H1 (cell line): ENCODE measurements around the gene NEO1. TPM values are rescaled to one million over a fixed set of nuclear protein-coding genes. Genes with fewer than 3 reads are reported as not detected.

Source experiments
- CTCF ChIA-PET: fragments of 300-600 bp; sonication (Branson Sonifier 250); formaldehyde crosslinking; loops from one replicate; lab custom pipeline; 2021; ENCODE audit not compliant: partially characterized antibody; lab: Charles Lee
- POLR2A ChIA-PET: fragments of 300-600 bp; sonication (Branson Sonifier 250); formaldehyde crosslinking; loops from one replicate; lab custom pipeline; 2021; ENCODE audit warnings: inconsistent platforms; ENCODE audit not compliant: partially characterized antibody; lab: Charles Lee
- DNase-seq, 2 experiments: peaks; one replicate each; pipeline versions ENCODE4 v3.0.0 to v3.0.0-alpha.2; 2010 to 2022; ENCODE audit warnings: low spot score in 2 of 2, low read depth in 1 of 2, mixed read lengths in 1 of 2
- FAIRE-seq: peaks from 2 replicates; lab custom pipeline; 2011; peaks lifted over from hg19 to GRCh38; lab: Jason Lieb, UNC
- H2AFZ ChIP-seq: 2 replicates; pipeline ENCODE4 v1.8.1; 2012; ENCODE audit warnings: low read length, inconsistent platforms
- H2AK5ac ChIP-seq: 2 replicates; pipeline ENCODE4 v1.6.1; 2013; ENCODE audit warnings: low read depth, low read length
- H2BK120ac ChIP-seq: replicated peaks from 2 replicates; pipeline ENCODE3; 2013; ENCODE audit warnings: low read depth, low read length, inconsistent platforms
- H2BK12ac ChIP-seq: 2 replicates; pipeline ENCODE4 v1.6.1; 2013; ENCODE audit warnings: low read depth, low read length
- H2BK15ac ChIP-seq: 2 replicates; pipeline ENCODE4 v1.6.1; 2013; ENCODE audit warnings: low read length
- H2BK20ac ChIP-seq: 2 replicates; pipeline ENCODE4 v1.6.1; 2013; ENCODE audit warnings: low read length
- H2BK5ac ChIP-seq: 2 replicates; pipeline ENCODE4 v1.6.1; 2013; ENCODE audit warnings: low read depth, low read length
- H3K14ac ChIP-seq: 2 replicates; pipeline ENCODE4 v1.6.1; 2013; ENCODE audit warnings: inconsistent platforms; ENCODE audit not compliant: insufficient read length
- H3K18ac ChIP-seq: 2 replicates; pipeline ENCODE4 v1.6.1; 2013; ENCODE audit warnings: low read length; ENCODE audit errors: extremely low read depth
- H3K23ac ChIP-seq: 2 replicates; pipeline ENCODE4 v1.6.1; 2013; ENCODE audit warnings: inconsistent platforms; ENCODE audit not compliant: insufficient read length
- H3K23me2 ChIP-seq: 2 replicates; pipeline ENCODE4 v1.6.1; 2013; ENCODE audit warnings: low read depth, low read length
- H3K27ac ChIP-seq: 2 replicates; pipeline ENCODE4 v1.6.1; 2011; ENCODE audit warnings: low read depth, low read length, inconsistent platforms
- H3K27me3 ChIP-seq, 4 experiments: replicated peaks in 1 of 4; 1 replicate in 1 of 4; 2 replicates in 3 of 4; pipeline versions ENCODE4 v1.6.1 to v1.8.1; 2011 to 2013; ENCODE audit warnings: low read length in 3 of 4, mild to moderate bottlenecking in 3 of 4, inconsistent platforms in 2 of 4, mixed read lengths in 2 of 4, moderate library complexity in 1 of 4; ENCODE audit not compliant: control insufficient read depth in 3 of 4, insufficient read depth in 3 of 4; ENCODE audit errors: extremely low read depth in 1 of 4
- H3K36me3 ChIP-seq, 4 experiments: 2 replicates each; pipeline versions ENCODE4 v1.6.1 to v1.8.1; 2011 to 2013; ENCODE audit warnings: mild to moderate bottlenecking in 4 of 4, low read length in 3 of 4, moderate library complexity in 2 of 4, control low read depth in 1 of 4, inconsistent platforms in 1 of 4; ENCODE audit not compliant: insufficient read depth in 4 of 4, control insufficient read depth in 2 of 4
- H3K4ac ChIP-seq: replicated peaks from 2 replicates; pipeline ENCODE3; 2013; ENCODE audit warnings: low read length, low read depth, mixed read lengths, inconsistent platforms; ENCODE audit not compliant: insufficient read length
- H3K4me1 ChIP-seq, 4 experiments: replicated peaks in 1 of 4; 1 replicate in 1 of 4; 2 replicates in 3 of 4; pipeline versions ENCODE4 v1.6.1 to v1.8.1; 2011 to 2013; ENCODE audit warnings: low read length in 3 of 4, inconsistent platforms in 2 of 4, mixed read lengths in 1 of 4; ENCODE audit not compliant: insufficient read depth in 4 of 4, control insufficient read depth in 3 of 4
- H3K4me2 ChIP-seq, 2 experiments: 2 replicates each; pipeline versions ENCODE4 v1.6.1 to v1.8.1; 2011 to 2013; ENCODE audit warnings: low read depth in 2 of 2, low read length in 2 of 2, control low read depth in 1 of 2, inconsistent platforms in 1 of 2, mild to moderate bottlenecking in 1 of 2; ENCODE audit not compliant: insufficient read depth in 1 of 2
- H3K4me3 ChIP-seq, 4 experiments: fragments of 200-600, 300-600 bp in 1 of 4; sonication (generic), shearing (Covaris generic), sonication (Bioruptor Twin) in 1 of 4; 2 replicates each; pipeline versions ENCODE4 v1.5.1 to v1.8.1; 2011 to 2016; ENCODE audit warnings: low read length in 4 of 4, low read depth in 3 of 4, control low read depth in 2 of 4, inconsistent platforms in 2 of 4, mild to moderate bottlenecking in 2 of 4, mixed read lengths in 1 of 4, moderate library complexity in 1 of 4; ENCODE audit not compliant: insufficient read depth in 2 of 4; ENCODE audit errors: extremely low read depth in 1 of 4
- H3K56ac ChIP-seq: replicated peaks from 2 replicates; pipeline ENCODE3; 2013; ENCODE audit warnings: low read depth, mild to moderate bottlenecking, mixed read lengths, low read length, inconsistent platforms; ENCODE audit not compliant: insufficient read length
- H3K79me1 ChIP-seq: 2 replicates; pipeline ENCODE4 v1.6.1; 2013; ENCODE audit warnings: low read depth, low read length, control low read depth
- H3K79me2 ChIP-seq, 2 experiments: 2 replicates each; pipeline versions ENCODE4 v1.6.1 to v1.8.1; 2012 to 2013; ENCODE audit warnings: low read length in 2 of 2, mild to moderate bottlenecking in 2 of 2, inconsistent platforms in 1 of 2; ENCODE audit not compliant: insufficient read depth in 2 of 2, control insufficient read depth in 1 of 2
- H3K9ac ChIP-seq, 4 experiments: replicated peaks in 1 of 4; 1 replicate in 1 of 4; 2 replicates in 3 of 4; pipeline versions ENCODE4 v1.6.1 to v1.8.1; 2011 to 2013; ENCODE audit warnings: low read depth in 3 of 4, low read length in 3 of 4, control low read depth in 2 of 4, mild to moderate bottlenecking in 2 of 4, moderate library complexity in 2 of 4, inconsistent platforms in 1 of 4; ENCODE audit errors: extremely low read depth in 1 of 4
- H3K9me3 ChIP-seq, 2 experiments: 2 replicates each; pipeline versions ENCODE4 v1.6.1 to v1.8.1; 2012 to 2013; ENCODE audit warnings: mild to moderate bottlenecking in 2 of 2, moderate library complexity in 2 of 2, control low read depth in 1 of 2, inconsistent platforms in 1 of 2, low read depth in 1 of 2, low read length in 1 of 2, mixed read lengths in 1 of 2; ENCODE audit not compliant: insufficient read depth in 2 of 2
- H4K20me1 ChIP-seq, 2 experiments: replicated peaks in 1 of 2; 2 replicates each; pipeline versions ENCODE3 to v1.8.1; 2011 to 2013; ENCODE audit warnings: inconsistent platforms in 2 of 2, low read length in 2 of 2, mild to moderate bottlenecking in 1 of 2; ENCODE audit not compliant: insufficient read depth in 2 of 2, control insufficient read depth in 1 of 2
- H4K5ac ChIP-seq: 2 replicates; pipeline ENCODE4 v1.6.1; 2013; ENCODE audit warnings: low read length, low read depth, mixed read lengths, inconsistent platforms; ENCODE audit not compliant: insufficient read length
- H4K8ac ChIP-seq: 2 replicates; pipeline ENCODE4 v1.8.0; 2013; ENCODE audit warnings: mild to moderate bottlenecking, moderate library complexity, low read length, inconsistent platforms; ENCODE audit not compliant: insufficient read depth; ENCODE audit errors: extremely low read depth
- H4K91ac ChIP-seq: replicated peaks from 2 replicates; pipeline ENCODE3; 2013; ENCODE audit warnings: low read length, mixed read lengths, inconsistent platforms; ENCODE audit not compliant: insufficient read length
- CBX5 ChIP-seq: fragments of 300-800, 300-1000 bp; sonication (generic); IDR thresholded peaks from 2 replicates; pipeline ENCODE4 v1.7.1; 2016; ENCODE audit warnings: antibody characterized with exemption, low read length, low read depth
- EP300 ChIP-seq, 2 experiments: IDR thresholded peaks; 1 replicate in 1 of 2; 2 replicates in 1 of 2; pipeline ENCODE4 v1.6.1; 2011 to 2012; ENCODE audit warnings: low read depth in 2 of 2, low read length in 2 of 2, mild to moderate bottlenecking in 2 of 2, borderline replicate concordance in 1 of 2, inconsistent platforms in 1 of 2, moderate library complexity in 1 of 2
- HDAC6 ChIP-seq: IDR thresholded peaks from one replicate; pipeline ENCODE4 v1.7.1; 2012; ENCODE audit warnings: low read depth, mild to moderate bottlenecking, inconsistent platforms, low read length, moderate library complexity
- KDM4A ChIP-seq: IDR thresholded peaks from one replicate; pipeline ENCODE4 v1.7.1; 2012; ENCODE audit warnings: low read depth, mild to moderate bottlenecking, moderate library complexity, low read length, inconsistent platforms; ENCODE audit not compliant: severe bottlenecking
- KDM5A ChIP-seq: fragments of 200-600 bp; IDR thresholded peaks from 2 replicates; pipeline ENCODE4 v1.7.1; 2012; ENCODE audit warnings: mild to moderate bottlenecking, low read length, inconsistent platforms, mixed read lengths
- NANOG ChIP-seq: IDR thresholded peaks from 2 replicates; pipeline ENCODE4 v1.6.1; 2011; ENCODE audit warnings: low read length, low read depth, mild to moderate bottlenecking, inconsistent platforms; ENCODE audit not compliant: insufficient read depth, poor library complexity, severe bottlenecking
- WGBS, 2 experiments: shearing (Covaris generic) in 1 of 2; methylation state at CpG; one replicate each; pipeline versions ENCODE4 v1.1.6 to v1.1.7; 2013 to 2015; ENCODE audit warnings: low lambda C conversion rate in 2 of 2, mixed read lengths in 2 of 2, inconsistent platforms in 1 of 2, low coverage in 1 of 2, missing lambda C conversion rate in 1 of 2; ENCODE audit not compliant: insufficient replicate concordance in 2 of 2, insufficient coverage in 1 of 2, insufficient read length in 1 of 2; ENCODE audit errors: extremely low coverage in 1 of 2, missing lambda C conversion rate in 1 of 2; 5-methylcytosine and 5-hydroxymethylcytosine counted together
- polyA plus RNA-seq, 7 experiments: library from polyadenylated mRNA; depleted of rRNA in 3 of 7; stranded (reverse) in 5 of 7; unstranded in 2 of 7; fragments of >200 nt in 5 of 7; fragments of 200-250 nt in 2 of 7; gene quantifications; 1 replicate in 5 of 7; 2 replicates in 1 of 7; 4 replicates in 1 of 7; pipeline versions ENCODE4 v1.2.1 to v1.2.3, GENCODE V29; 2011 to 2013; ENCODE audit warnings: missing spikeins in 2 of 7, mixed read lengths in 2 of 7
- total RNA-seq: library from RNA; stranded (reverse); fragmentation: NEBNext Ultra II Directional; extraction: Animal tissue kit (Norgen Biotek cat#: 25700); gene quantifications from 2 replicates; pipeline ENCODE4 v1.2.1, GENCODE V29; 2021
- TF ChIP-seq, protein P1 (sequence below): IDR thresholded peaks from 2 replicates; pipeline ENCODE4 v1.6.1; 2012; ENCODE audit warnings: low read length, inconsistent platforms
- TF ChIP-seq, protein P2 (sequence below): IDR thresholded peaks from 2 replicates; pipeline ENCODE4 v1.6.1; 2011; ENCODE audit warnings: low read length, improper control_type of control experiment

Gene NEO1
- total and polyA plus RNA-seq, 2 of the 8 experiments (the other 6 are each of a cell fraction or from before 2014, with no cell fraction given) = 36.0 to 51.0 TPM

DNA sequence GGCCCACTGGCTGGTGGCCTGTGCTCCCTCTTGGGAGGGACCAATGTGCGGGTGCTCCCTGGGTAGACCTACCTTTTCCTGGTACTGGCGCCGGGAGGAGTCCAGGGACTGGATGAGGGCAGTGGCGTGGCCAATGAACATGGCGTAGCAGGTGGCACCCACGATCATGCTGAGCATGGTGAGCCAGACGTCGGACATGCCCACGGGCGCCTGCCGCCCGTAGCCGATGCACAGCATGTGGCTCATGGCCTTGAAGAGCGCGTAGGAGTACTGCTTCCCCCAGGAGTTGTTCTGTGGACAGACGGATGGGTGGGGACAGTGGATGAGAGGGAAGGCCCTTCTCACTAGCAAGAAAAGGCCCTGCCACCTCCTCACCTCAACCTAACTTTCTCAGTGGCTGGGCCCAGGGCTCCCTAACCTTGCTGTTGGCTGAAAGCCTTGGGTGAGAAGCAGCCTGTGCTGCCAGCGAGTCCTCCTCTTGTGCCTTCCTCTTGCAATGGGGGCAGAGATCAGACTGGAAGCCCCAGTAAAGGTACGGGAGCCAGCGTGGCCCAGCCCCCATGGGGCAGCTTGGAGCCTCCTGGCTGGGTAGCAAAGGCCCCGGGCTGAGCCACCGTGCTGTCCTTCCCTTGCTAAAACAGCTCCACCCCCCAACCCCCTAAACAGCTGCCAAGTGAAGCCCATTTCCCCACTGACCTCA lies 277.4 kb downstream of the NEO1 start:
- H2BK12ac ChIP-seq = peak overlapping the region; percentile 23; the same call in 1 of the 2 replicates
- H3K79me2 ChIP-seq = no peaks in the 10 kb centered on the region; a peak in 1 of 4 replicates
- no peak overlapping the region for H3K9ac ChIP-seq
- H3K14ac ChIP-seq = no peak overlapping the region
- H4K8ac ChIP-seq = no peak overlapping the region
- no peak overlapping the region for H2AFZ ChIP-seq
- no peak for FAIRE-seq
- CTCF ChIA-PET = interaction anchor here (1.7 kb wide), 1 partner anchor 40 kb away, joined by 4 read pairs; no protein-coding TSS in a partner anchor
- no peak overlapping the region for H3K4me3 ChIP-seq
- H4K5ac ChIP-seq = no peak overlapping the region
- H3K4ac ChIP-seq = no peak overlapping the region
- H3K36me3 ChIP-seq = peaks cover 2 to 13% (median 5%) of the 10 kb centered on the region in 4 experiments; a peak in 5 of 8 replicates
- H2BK20ac ChIP-seq = no peak overlapping the region
- no peaks in the 10 kb centered on the region for H3K23me2 ChIP-seq
- no peaks in the 10 kb centered on the region for H3K9me3 ChIP-seq
- 91% methylated on average over 21 of the region's 21 CpGs; no CpG with 5 or more reads in 1 of the 2 experiments for WGBS, 2 experiments
- no peak overlapping the region for H2AK5ac ChIP-seq
- peaks cover 0 to 8% (median 3%) of the 10 kb centered on the region in 4 experiments; a peak in 2 of 7 replicates for H3K4me1 ChIP-seq
- POLR2A ChIA-PET = interaction anchor here (1.4 kb wide), 1 partner anchor 10 kb away, joined by 4 read pairs; no protein-coding TSS in a partner anchor
- no peak overlapping the region for H3K56ac ChIP-seq
- no peak overlapping the region for H2BK15ac ChIP-seq
- H3K27me3 ChIP-seq = no peaks in the 10 kb centered on the region
- DNase-seq = no peak
- H2BK120ac ChIP-seq = no peak overlapping the region
- no peak overlapping the region for H2BK5ac ChIP-seq
- H4K20me1 ChIP-seq = peaks cover 0 to 8% of the 10 kb centered on the region in 2 experiments
- H4K91ac ChIP-seq = no peak overlapping the region
- H3K23ac ChIP-seq = no peak overlapping the region
- no peak overlapping the region for H3K18ac ChIP-seq
- H3K79me1 ChIP-seq = no peaks in the 10 kb centered on the region; the same call in 1 of the 2 replicates
- H3K27ac ChIP-seq = no peak overlapping the region
- H3K4me2 ChIP-seq = no peak overlapping the region
- TF ChIP-seq, protein P1, sequence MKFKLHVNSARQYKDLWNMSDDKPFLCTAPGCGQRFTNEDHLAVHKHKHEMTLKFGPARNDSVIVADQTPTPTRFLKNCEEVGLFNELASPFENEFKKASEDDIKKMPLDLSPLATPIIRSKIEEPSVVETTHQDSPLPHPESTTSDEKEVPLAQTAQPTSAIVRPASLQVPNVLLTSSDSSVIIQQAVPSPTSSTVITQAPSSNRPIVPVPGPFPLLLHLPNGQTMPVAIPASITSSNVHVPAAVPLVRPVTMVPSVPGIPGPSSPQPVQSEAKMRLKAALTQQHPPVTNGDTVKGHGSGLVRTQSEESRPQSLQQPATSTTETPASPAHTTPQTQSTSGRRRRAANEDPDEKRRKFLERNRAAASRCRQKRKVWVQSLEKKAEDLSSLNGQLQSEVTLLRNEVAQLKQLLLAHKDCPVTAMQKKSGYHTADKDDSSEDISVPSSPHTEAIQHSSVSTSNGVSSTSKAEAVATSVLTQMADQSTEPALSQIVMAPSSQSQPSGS = no peak
- TF ChIP-seq HDAC6 = no peak
- TF ChIP-seq, protein P2, sequence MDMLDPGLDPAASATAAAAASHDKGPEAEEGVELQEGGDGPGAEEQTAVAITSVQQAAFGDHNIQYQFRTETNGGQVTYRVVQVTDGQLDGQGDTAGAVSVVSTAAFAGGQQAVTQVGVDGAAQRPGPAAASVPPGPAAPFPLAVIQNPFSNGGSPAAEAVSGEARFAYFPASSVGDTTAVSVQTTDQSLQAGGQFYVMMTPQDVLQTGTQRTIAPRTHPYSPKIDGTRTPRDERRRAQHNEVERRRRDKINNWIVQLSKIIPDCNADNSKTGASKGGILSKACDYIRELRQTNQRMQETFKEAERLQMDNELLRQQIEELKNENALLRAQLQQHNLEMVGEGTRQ = no peak
- no peak for TF ChIP-seq CBX5
- TF ChIP-seq KDM5A = no peak
- no peak for TF ChIP-seq KDM4A
- TF ChIP-seq EP300 (IDR thresholded peaks at IDR 0.05; ENCODE audit: borderline replicate concordance in 1 of 2, low read depth in 2 of 2, low read length in 2 of 2) = no peak
- no peak for TF ChIP-seq NANOG
